NCI-H345 treated with DMSO at 0.1 percent for 48 hours (cell line): ENCODE data around the gene IGSF21.

ENCODE experiments used
- DNase-seq: peaks from one replicate; lab custom pipeline; 2025; ENCODE audit not compliant: unreplicated experiment; lab: John Stamatoyannopoulos, UW

The IGSF21 gene

GRCh38 chr1:18292531-18292930 lies 184.9 kb downstream of the IGSF21 start:
- no peak for DNase-seq

- DNase-seq = peak; percentile 71
Observed at GRCh38 chr1:18293291-18293690, 185.7 kb downstream of the IGSF21 start.

- no peak for DNase-seq
Observed at GRCh38 chr1:18294437-18295176, 187.0 kb downstream of the IGSF21 start.

- DNase-seq = no peak
Observed at GRCh38 chr1:18297896-18298648, 190.5 kb downstream of the IGSF21 start.

GRCh38 chr1:18299441-18300338 lies 192.1 kb downstream of the IGSF21 start:
- peak; percentile 11 for DNase-seq

- DNase-seq = no peak
Observed at GRCh38 chr1:18300376-18300775, 192.8 kb downstream of the IGSF21 start.

- DNase-seq = no peak
Observed at GRCh38 chr1:18302788-18303413, 195.3 kb downstream of the IGSF21 start.

- no peak for DNase-seq
Observed at GRCh38 chr1:18304151-18304869, 196.7 kb downstream of the IGSF21 start.

GRCh38 chr1:18305182-18305795 lies 197.7 kb downstream of the IGSF21 start:
- DNase-seq = no peak

- DNase-seq = no peak
Observed at GRCh38 chr1:18307329-18307898, 199.8 kb downstream of the IGSF21 start.

GRCh38 chr1:18309552-18310155 lies 202.1 kb downstream of the IGSF21 start:
- DNase-seq = no peak

GRCh38 chr1:18312961-18313360 lies 205.4 kb downstream of the IGSF21 start:
- DNase-seq = no peak

- no peak for DNase-seq
Observed at GRCh38 chr1:18313523-18313922, 205.9 kb downstream of the IGSF21 start.

GRCh38 chr1:18314399-18314798 lies 206.8 kb downstream of the IGSF21 start:
- no peak for DNase-seq

- no peak for DNase-seq
Observed at GRCh38 chr1:18315449-18315848, 207.9 kb downstream of the IGSF21 start.

- DNase-seq = no peak
Observed at GRCh38 chr1:18316764-18317163, 209.2 kb downstream of the IGSF21 start.

GRCh38 chr1:18319099-18319498 lies 211.5 kb downstream of the IGSF21 start:
- no peak for DNase-seq

GRCh38 chr1:18320051-18320450 lies 212.5 kb downstream of the IGSF21 start:
- DNase-seq = no peak

- DNase-seq = no peak
Observed at GRCh38 chr1:18322368-18323032, 214.9 kb downstream of the IGSF21 start.
